ENCODE results near the gene PDZRN4. TPM values are rescaled to one million over a fixed set of nuclear protein-coding genes. Genes with fewer than 3 reads are reported as not detected.

Gene PDZRN4
- total and polyA plus RNA-seq, 5 donors from 2014 or later = not detected

- Mint-ChIP-seq H3K27ac (no peak overlapping the region), H3K4me1 (no peaks in the 10 kb centered on the region), H3K4me3 (no peak overlapping the region), H3K9me3 (peaks cover 0 to 2% (median 0%) of the 10 kb centered on the region in 7 donors), H3K27me3 (no peaks in the 10 kb centered on the region), H3K36me3 (no peaks in the 10 kb centered on the region)
- ATAC-seq (ENCODE audit: low read depth in 2 of 2) = no peak
- H3K4me1 ChIP-seq (ENCODE audit: control insufficient read depth, insufficient read depth, low read length, poor library complexity, severe bottlenecking) = no peaks in the 10 kb centered on the region
- no peak overlapping the region for H3K4me3 ChIP-seq (ENCODE audit: low read depth, low read length)
- H3K9me3 ChIP-seq (ENCODE audit: control insufficient read depth in 2 of 2, low read length in 2 of 2) = no peaks in the 10 kb centered on the region
- no peak overlapping the region for H3K27ac ChIP-seq (ENCODE audit: insufficient read depth, low read length, poor library complexity, severe bottlenecking)
- no peaks in the 10 kb centered on the region for H3K36me3 ChIP-seq (ENCODE audit: control insufficient read depth, insufficient read depth, low read length)
- no peak for DNase-seq
- no peaks in the 10 kb centered on the region for H3K27me3 ChIP-seq (ENCODE audit: control insufficient read depth, insufficient read depth, low read length)
These were observed 29.6 kb downstream of the PDZRN4 start for GRCh38 chr12:41217727-41218126.

GRCh38 chr12:41220931-41221330 lies 32.8 kb downstream of the PDZRN4 start:
- Histone ChIP-seq H3K4me3 (ENCODE audit: low read depth, low read length) (no peak overlapping the region), H3K36me3 (ENCODE audit: control insufficient read depth, insufficient read depth, low read length) (no peaks in the 10 kb centered on the region), H3K4me1 (ENCODE audit: control insufficient read depth, insufficient read depth, low read length, poor library complexity, severe bottlenecking) (no peaks in the 10 kb centered on the region), H3K27ac (ENCODE audit: insufficient read depth, low read length, poor library complexity, severe bottlenecking) (no peak overlapping the region), H3K9me3 (ENCODE audit: control insufficient read depth in 2 of 2, low read length in 2 of 2) (no peaks in the 10 kb centered on the region), H3K27me3 (ENCODE audit: control insufficient read depth, insufficient read depth, low read length) (no peaks in the 10 kb centered on the region)
- H3K27ac Mint-ChIP-seq = no peak overlapping the region
- ATAC-seq (ENCODE audit: low read depth in 2 of 2) (no peak), DNase-seq (no peak)
- H3K9me3 Mint-ChIP-seq = no peaks in the 10 kb centered on the region
- no peak overlapping the region for H3K4me3 Mint-ChIP-seq
- H3K4me1 Mint-ChIP-seq = no peaks in the 10 kb centered on the region
- H3K27me3 Mint-ChIP-seq = no peaks in the 10 kb centered on the region
- H3K36me3 Mint-ChIP-seq = no peaks in the 10 kb centered on the region

GRCh38 chr12:41221491-41221890 lies 33.4 kb downstream of the PDZRN4 start:
- Mint-ChIP-seq H3K9me3 (peaks cover 0 to 2% (median 0%) of the 10 kb centered on the region in 7 donors), H3K4me3 (no peak overlapping the region), H3K27ac (no peak overlapping the region), H3K27me3 (no peaks in the 10 kb centered on the region), H3K36me3 (no peaks in the 10 kb centered on the region), H3K4me1 (no peaks in the 10 kb centered on the region)
- Histone ChIP-seq H3K4me1 (ENCODE audit: control insufficient read depth, insufficient read depth, low read length, poor library complexity, severe bottlenecking) (no peaks in the 10 kb centered on the region), H3K27ac (ENCODE audit: insufficient read depth, low read length, poor library complexity, severe bottlenecking) (no peak overlapping the region), H3K27me3 (ENCODE audit: control insufficient read depth, insufficient read depth, low read length) (no peaks in the 10 kb centered on the region), H3K9me3 (ENCODE audit: control insufficient read depth in 2 of 2, low read length in 2 of 2) (no peaks in the 10 kb centered on the region), H3K4me3 (ENCODE audit: low read depth, low read length) (no peak overlapping the region), H3K36me3 (ENCODE audit: control insufficient read depth, insufficient read depth, low read length) (no peaks in the 10 kb centered on the region)
- ATAC-seq (ENCODE audit: low read depth in 2 of 2) = no peak
- DNase-seq = no peak

- Histone ChIP-seq H3K27ac (ENCODE audit: insufficient read depth, low read length, poor library complexity, severe bottlenecking) (no peak overlapping the region), H3K36me3 (ENCODE audit: control insufficient read depth, insufficient read depth, low read length) (no peaks in the 10 kb centered on the region), H3K27me3 (ENCODE audit: control insufficient read depth, insufficient read depth, low read length) (no peaks in the 10 kb centered on the region), H3K4me3 (ENCODE audit: low read depth, low read length) (no peak overlapping the region), H3K4me1 (ENCODE audit: control insufficient read depth, insufficient read depth, low read length, poor library complexity, severe bottlenecking) (no peaks in the 10 kb centered on the region), H3K9me3 (ENCODE audit: control insufficient read depth in 2 of 2, low read length in 2 of 2) (no peaks in the 10 kb centered on the region)
- Mint-ChIP-seq H3K9me3 (peaks cover 0 to 2% (median 0%) of the 10 kb centered on the region in 7 donors), H3K4me3 (no peak overlapping the region), H3K27ac (no peak overlapping the region), H3K4me1 (no peaks in the 10 kb centered on the region), H3K27me3 (no peaks in the 10 kb centered on the region), H3K36me3 (no peaks in the 10 kb centered on the region)
- ATAC-seq (ENCODE audit: low read depth in 2 of 2) (no peak), DNase-seq (no peak)
These were observed 35.5 kb downstream of the PDZRN4 start for GRCh38 chr12:41223600-41223999.

GRCh38 chr12:41224066-41224465 lies 35.9 kb downstream of the PDZRN4 start:
- no peaks in the 10 kb centered on the region for H3K27me3 Mint-ChIP-seq
- no peak overlapping the region for H3K27ac ChIP-seq (ENCODE audit: insufficient read depth, low read length, poor library complexity, severe bottlenecking)
- ATAC-seq (ENCODE audit: low read depth in 2 of 2) = no peak

GRCh38 chr12:41225179-41225578 lies 37.1 kb downstream of the PDZRN4 start:
- Mint-ChIP-seq H3K4me3 (no peak overlapping the region), H3K27me3 (peaks cover under 1% of the 10 kb centered on the region), H3K4me1 (no peaks in the 10 kb centered on the region), H3K9me3 (peaks cover 0 to 2% (median 0%) of the 10 kb centered on the region in 7 donors), H3K36me3 (no peaks in the 10 kb centered on the region), H3K27ac (no peak overlapping the region)
- Histone ChIP-seq H3K27me3 (ENCODE audit: control insufficient read depth, insufficient read depth, low read length) (no peaks in the 10 kb centered on the region), H3K27ac (ENCODE audit: insufficient read depth, low read length, poor library complexity, severe bottlenecking) (no peak overlapping the region), H3K36me3 (ENCODE audit: control insufficient read depth, insufficient read depth, low read length) (no peaks in the 10 kb centered on the region), H3K4me1 (ENCODE audit: control insufficient read depth, insufficient read depth, low read length, poor library complexity, severe bottlenecking) (no peaks in the 10 kb centered on the region), H3K4me3 (ENCODE audit: low read depth, low read length) (no peak overlapping the region), H3K9me3 (ENCODE audit: control insufficient read depth in 2 of 2, low read length in 2 of 2) (no peaks in the 10 kb centered on the region)
- ATAC-seq (ENCODE audit: low read depth in 2 of 2) = no peak
- no peak for DNase-seq

More at GRCh38 chr12:41224066-41224465, 35.9 kb downstream of the PDZRN4 start:
- Mint-ChIP-seq H3K4me1 (no peaks in the 10 kb centered on the region), H3K27ac (no peak overlapping the region), H3K9me3 (peaks cover 0 to 2% (median 0%) of the 10 kb centered on the region in 7 donors), H3K36me3 (no peaks in the 10 kb centered on the region), H3K4me3 (no peak overlapping the region)
- no peak overlapping the region for H3K4me3 ChIP-seq (ENCODE audit: low read depth, low read length)
- H3K9me3 ChIP-seq (ENCODE audit: control insufficient read depth in 2 of 2, low read length in 2 of 2) = no peaks in the 10 kb centered on the region
- H3K36me3 ChIP-seq (ENCODE audit: control insufficient read depth, insufficient read depth, low read length) = no peaks in the 10 kb centered on the region
- DNase-seq = no peak
- H3K27me3 ChIP-seq (ENCODE audit: control insufficient read depth, insufficient read depth, low read length) = no peaks in the 10 kb centered on the region
- no peaks in the 10 kb centered on the region for H3K4me1 ChIP-seq (ENCODE audit: control insufficient read depth, insufficient read depth, low read length, poor library complexity, severe bottlenecking)

GRCh38 chr12:41228066-41228820 lies 40.1 kb downstream of the PDZRN4 start:
- no peak overlapping the region for H3K27ac Mint-ChIP-seq
- DNase-seq (no peak), ATAC-seq (ENCODE audit: low read depth in 2 of 2) (no peak)
- no peak overlapping the region for H3K27ac ChIP-seq (ENCODE audit: insufficient read depth, low read length, poor library complexity, severe bottlenecking)
- no peaks in the 10 kb centered on the region for H3K36me3 ChIP-seq (ENCODE audit: control insufficient read depth, insufficient read depth, low read length)
- H3K27me3 ChIP-seq (ENCODE audit: control insufficient read depth, insufficient read depth, low read length) = no peaks in the 10 kb centered on the region
- no peaks in the 10 kb centered on the region for H3K9me3 ChIP-seq (ENCODE audit: control insufficient read depth in 2 of 2, low read length in 2 of 2)
- H3K4me1 Mint-ChIP-seq = no peaks in the 10 kb centered on the region
- H3K4me1 ChIP-seq (ENCODE audit: control insufficient read depth, insufficient read depth, low read length, poor library complexity, severe bottlenecking) = no peaks in the 10 kb centered on the region
- peaks cover 0 to 3% (median 0%) of the 10 kb centered on the region in 7 donors for H3K9me3 Mint-ChIP-seq
- H3K4me3 Mint-ChIP-seq = no peak overlapping the region
- H3K27me3 Mint-ChIP-seq = peaks cover 4% of the 10 kb centered on the region
- H3K36me3 Mint-ChIP-seq = no peaks in the 10 kb centered on the region
- H3K4me3 ChIP-seq (ENCODE audit: low read depth, low read length) = no peak overlapping the region

GRCh38 chr12:41230756-41231155 lies 42.6 kb downstream of the PDZRN4 start:
- no peaks in the 10 kb centered on the region for H3K4me1 Mint-ChIP-seq
- ATAC-seq (ENCODE audit: low read depth in 2 of 2) (no peak), DNase-seq (no peak)
- H3K27ac Mint-ChIP-seq = no peak overlapping the region
- peaks cover 0 to 3% (median 0%) of the 10 kb centered on the region in 7 donors for H3K9me3 Mint-ChIP-seq
- Histone ChIP-seq H3K27ac (ENCODE audit: insufficient read depth, low read length, poor library complexity, severe bottlenecking) (no peak overlapping the region), H3K36me3 (ENCODE audit: control insufficient read depth, insufficient read depth, low read length) (no peaks in the 10 kb centered on the region), H3K4me3 (ENCODE audit: low read depth, low read length) (no peak overlapping the region), H3K4me1 (ENCODE audit: control insufficient read depth, insufficient read depth, low read length, poor library complexity, severe bottlenecking) (no peaks in the 10 kb centered on the region), H3K27me3 (ENCODE audit: control insufficient read depth, insufficient read depth, low read length) (no peaks in the 10 kb centered on the region), H3K9me3 (ENCODE audit: control insufficient read depth in 2 of 2, low read length in 2 of 2) (no peaks in the 10 kb centered on the region)
- H3K4me3 Mint-ChIP-seq = no peak overlapping the region
- no peaks in the 10 kb centered on the region for H3K36me3 Mint-ChIP-seq
- peaks cover 4% of the 10 kb centered on the region for H3K27me3 Mint-ChIP-seq

All from CD4-positive, CD25-positive, alpha-beta regulatory T cell (primary cell).